Mesenteric fat pad (tissue), 1 donor: ENCODE results near the gene C6orf89. TPM values are rescaled to one million over a fixed set of nuclear protein-coding genes. Genes with fewer than 3 reads are reported as not detected.

Experiments used
- DNase-seq: peaks from one replicate; pipeline ENCODE4 v3.0.0-alpha.2; 2020; ENCODE audit warnings: low spot score
- total RNA-seq: library from RNA; stranded (reverse); fragmentation: NEBNext Ultra II Directional; extraction: Animal tissue kit (Norgen Biotek cat#: 25700); gene quantifications from one replicate; pipeline ENCODE4 v1.2.1, GENCODE V29; 2021
- donor health status: DM: yes; HTN: yes; CAD: no.

C6orf89 gene
- total RNA-seq, 1 donor from 2014 or later = 61.6 TPM

DNA sequence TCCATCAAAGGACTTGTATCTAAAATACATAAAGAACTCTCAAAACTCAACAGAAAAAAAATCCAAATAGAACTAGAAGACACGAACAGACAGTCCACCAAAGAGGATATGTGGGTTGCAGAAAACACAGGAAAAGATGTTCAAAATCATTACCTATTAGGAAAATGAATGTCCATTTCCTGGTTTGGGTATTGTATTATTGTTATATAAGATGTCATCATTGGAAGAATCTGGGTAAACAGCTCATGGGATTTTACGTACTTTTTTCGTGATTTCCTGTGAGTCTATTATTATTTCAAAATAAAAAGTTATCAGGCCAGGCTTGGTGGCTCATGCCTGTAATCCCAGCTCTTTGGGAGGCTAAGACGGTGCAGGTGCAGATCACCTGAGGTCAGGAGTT lies 59.5 kb downstream of the C6orf89 start:
- DNase-seq = no peak

DNA sequence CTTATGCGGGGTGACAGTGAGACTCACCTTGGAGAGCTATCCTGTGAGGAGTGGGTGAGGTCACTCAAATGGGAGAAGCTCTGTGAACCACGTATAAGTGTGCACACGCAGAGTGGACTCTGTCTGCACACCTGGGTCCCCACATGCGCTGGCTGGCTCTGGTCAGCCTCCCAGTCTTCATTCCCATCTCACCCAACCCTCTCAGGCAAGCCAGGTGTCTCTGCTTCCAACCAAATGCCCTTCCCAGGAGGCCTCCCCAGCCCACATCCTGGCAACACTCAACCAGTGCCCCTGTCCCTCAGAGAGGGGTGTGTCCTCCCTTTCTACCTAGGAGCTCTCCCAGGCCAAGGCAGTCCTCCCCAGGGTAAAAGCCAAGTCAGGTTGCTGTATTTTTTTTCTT lies 60.8 kb downstream of the C6orf89 start:
- DNase-seq = peak; percentile 82

DNA sequence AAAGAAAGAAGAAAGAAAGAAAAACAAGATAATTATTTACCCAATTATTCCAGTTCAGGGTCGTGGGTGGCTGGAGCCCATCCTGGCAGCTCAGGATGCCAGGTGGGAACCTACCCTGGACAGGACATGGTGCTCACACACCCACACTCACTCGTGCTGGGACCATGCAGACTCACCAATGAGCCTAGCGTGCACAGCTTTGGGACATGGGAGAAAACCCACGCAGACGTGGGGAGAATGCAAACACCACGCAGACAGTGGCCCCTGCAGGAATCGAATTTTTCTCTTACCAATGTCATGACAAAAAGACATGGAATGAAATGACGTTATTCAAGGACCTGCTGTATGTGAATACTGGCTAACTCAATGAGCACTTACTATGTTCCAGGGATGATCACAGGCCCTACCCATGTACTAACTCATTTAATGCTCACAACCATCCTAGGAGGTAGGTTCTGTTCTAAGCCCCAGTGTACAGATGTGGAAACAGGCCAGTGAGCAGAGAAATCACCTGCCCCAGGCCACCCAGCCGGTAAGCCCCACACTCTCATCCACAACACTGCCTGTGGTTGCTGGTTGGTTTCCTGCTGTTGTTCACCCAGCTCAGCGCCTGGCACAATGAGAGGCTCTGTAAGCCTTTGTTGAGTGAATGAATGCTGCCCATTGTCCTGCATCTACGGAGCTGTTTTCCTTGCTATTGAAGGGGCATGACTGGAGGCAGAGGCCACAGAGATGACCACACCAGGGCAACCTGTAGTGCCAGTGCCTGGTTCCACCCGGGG lies 62.0 kb downstream of the C6orf89 start:
- peak; percentile 60 for DNase-seq

DNA sequence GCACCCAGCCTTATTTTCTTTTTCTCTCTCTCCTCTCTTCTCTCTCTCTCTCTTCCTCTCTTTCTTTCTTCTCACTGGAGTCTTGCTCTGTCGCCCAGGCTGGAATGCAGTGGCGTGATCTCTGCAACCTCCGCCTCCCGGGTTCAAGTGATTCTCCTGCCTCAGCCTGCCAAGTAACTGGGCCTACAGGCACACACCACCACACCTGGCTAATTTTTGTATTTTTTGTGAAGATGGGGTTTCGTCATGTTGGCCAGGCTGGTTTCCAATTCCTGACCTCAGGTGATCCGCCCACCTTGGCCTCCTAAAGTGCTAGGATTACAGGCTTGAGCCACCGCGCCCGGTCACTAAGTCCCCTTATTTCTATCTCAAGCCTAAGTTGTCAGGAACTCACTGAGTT lies 63.3 kb downstream of the C6orf89 start:
- DNase-seq = peak; percentile 33

GRCh38 chr6:36949636-36950035 lies 63.9 kb downstream of the C6orf89 start:
- DNase-seq = no peak

DNA sequence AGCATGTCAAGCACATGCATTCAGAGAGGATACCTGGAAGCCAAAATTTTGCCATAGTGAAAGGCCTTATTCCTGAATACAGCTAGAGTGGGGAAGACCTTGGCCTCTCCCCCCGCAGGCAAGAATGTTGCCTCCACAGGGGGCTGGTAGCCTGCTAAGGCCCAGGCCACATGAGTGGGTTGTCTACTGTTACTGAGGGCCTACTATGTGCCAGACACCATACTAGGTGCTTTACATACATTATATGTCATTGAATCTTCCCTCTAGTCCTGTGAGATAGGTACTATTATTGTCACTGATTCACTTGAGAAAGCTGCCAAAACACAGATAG lies 68.1 kb downstream of the C6orf89 start:
- no peak for DNase-seq

DNA sequence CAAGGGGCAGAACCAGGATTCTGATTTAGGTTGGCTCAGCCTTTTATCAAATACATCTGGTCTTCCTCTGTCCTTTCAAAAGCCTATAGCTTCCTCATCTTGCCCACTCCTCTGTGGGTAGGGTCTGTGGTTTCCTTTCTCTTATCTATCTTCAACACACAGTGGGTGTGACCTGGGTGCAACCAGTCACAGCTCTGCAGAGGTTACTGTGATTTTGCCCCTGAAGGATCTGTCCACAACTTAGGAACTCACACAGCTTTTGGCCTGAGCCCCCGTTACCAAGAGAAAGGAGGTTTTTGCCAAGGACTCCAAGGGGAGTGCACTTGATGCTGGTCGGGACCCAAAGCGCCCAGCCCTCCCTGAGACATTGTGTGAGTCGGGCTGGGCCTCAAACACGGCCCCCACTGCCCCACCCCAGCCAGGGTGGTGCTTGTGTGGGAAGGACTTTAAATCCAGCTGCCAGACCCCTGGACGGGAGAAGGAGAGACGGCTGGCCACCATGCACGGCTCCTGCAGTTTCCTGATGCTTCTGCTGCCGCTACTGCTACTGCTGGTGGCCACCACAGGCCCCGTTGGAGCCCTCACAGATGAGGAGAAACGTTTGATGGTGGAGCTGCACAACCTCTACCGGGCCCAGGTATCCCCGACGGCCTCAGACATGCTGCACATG lies 68.6 kb downstream of the C6orf89 start, which contains the start of gene PI16:
Gene PI16 (plus strand): TSS at position 477 of the 670 bp plus-strand sequence. CDS start 23 bp downstream, at position 500.
- peak; percentile 64 for DNase-seq

DNA sequence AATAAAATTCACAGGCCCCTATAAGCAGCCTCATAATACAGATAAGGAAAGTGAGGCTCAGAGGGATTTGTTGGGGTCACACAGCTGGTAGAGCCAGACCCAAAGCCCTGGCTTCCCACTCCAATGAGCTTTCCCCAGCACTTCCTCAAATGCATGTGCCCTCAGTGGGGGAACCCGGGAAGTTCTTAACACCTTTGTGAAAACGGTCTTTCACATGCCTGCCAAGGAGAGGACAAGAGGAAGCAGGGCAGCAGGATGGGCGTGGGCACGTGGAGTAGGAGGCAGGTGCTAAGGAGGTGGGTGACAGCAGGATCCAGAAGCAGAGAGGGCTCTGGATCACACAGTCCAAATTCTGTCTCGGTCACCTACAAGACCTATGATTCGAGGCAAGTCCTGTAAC lies 69.4 kb downstream of the C6orf89 start:
- DNase-seq = peak; percentile 69

DNA sequence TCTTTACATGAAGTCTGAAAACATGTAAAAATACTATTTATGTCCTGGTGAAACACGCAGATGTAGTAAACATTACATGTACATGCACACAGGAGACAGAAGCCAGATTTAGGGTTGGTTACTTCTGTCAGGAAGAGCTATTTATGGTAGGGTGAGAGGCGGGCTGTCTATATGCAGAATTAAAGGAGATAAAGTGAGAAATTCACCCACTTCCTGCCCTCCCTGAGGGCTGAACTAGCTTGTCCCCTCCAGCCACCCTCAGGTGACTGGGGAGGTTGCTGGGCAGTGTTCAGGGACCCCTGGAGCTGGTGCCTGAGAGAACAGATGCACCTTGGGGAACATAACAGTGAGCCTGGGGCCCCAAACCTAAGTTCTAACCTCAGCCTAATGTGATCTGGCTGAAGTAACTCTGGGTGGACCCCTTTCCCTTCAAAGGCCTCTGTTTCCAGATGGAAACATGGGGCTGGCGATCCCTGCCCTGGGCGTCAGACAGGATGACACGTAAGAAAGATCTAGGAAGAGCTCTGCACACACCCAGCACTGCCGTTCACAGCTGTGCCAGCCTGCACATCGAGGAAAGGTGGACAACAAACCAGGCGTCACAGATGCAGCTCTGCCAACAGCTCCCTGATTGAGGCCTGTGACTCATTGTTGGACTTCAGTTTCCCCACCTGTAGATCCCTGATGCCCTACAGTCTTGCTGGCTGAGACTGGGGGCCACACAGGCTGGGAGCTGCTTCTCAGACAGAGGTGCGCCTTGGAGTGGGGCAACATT lies 70.1 kb downstream of the C6orf89 start:
- peak; percentile 77 for DNase-seq

- DNase-seq = no peak
These were observed 70.7 kb downstream of the C6orf89 start for GRCh38 chr6:36956446-36956820.

GRCh38 chr6:36957773-36958271 lies 72.1 kb downstream of the C6orf89 start:
- DNase-seq = peak; percentile 88

DNA sequence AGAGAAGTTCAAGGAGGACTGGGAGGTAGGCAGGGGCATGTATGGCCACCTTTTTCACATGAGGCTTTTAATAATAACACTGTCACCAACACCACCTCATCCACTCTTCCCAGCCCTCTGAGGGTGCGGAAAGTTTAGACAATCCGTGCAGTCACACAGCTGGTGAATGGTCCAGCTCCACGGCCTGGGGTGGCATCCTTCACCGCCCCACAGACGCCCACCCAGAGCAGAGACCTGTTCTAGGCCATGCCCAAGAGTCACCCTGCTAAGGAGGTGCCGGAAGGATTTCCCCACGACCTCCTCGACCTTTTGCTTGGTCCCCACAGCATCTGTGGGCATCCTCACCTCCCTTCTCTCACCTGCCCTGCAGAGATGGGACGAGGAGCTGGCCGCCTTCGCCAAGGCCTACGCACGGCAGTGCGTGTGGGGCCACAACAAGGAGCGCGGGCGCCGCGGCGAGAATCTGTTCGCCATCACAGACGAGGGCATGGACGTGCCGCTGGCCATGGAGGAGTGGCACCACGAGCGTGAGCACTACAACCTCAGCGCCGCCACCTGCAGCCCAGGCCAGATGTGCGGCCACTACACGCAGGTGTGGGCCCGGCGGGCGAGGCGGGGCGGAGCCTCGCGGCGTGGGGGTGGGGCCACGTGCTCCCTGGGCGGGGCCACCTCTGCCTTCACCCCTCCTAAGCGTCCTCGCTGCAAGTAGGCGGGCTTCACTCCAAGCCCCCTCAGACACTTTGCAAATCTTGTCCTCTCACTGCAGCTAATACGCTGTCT lies 73.2 kb downstream of the C6orf89 start:
- DNase-seq = peak; percentile 55

- peak; percentile 87 for DNase-seq
These were observed 74.0 kb downstream of the C6orf89 start for GRCh38 chr6:36959555-36960250.

- no peak for DNase-seq
These were observed 76.0 kb downstream of the C6orf89 start for GRCh38 chr6:36961441-36962435.

GRCh38 chr6:36962874-36963273 lies 77.1 kb downstream of the C6orf89 start:
- no peak for DNase-seq

DNA sequence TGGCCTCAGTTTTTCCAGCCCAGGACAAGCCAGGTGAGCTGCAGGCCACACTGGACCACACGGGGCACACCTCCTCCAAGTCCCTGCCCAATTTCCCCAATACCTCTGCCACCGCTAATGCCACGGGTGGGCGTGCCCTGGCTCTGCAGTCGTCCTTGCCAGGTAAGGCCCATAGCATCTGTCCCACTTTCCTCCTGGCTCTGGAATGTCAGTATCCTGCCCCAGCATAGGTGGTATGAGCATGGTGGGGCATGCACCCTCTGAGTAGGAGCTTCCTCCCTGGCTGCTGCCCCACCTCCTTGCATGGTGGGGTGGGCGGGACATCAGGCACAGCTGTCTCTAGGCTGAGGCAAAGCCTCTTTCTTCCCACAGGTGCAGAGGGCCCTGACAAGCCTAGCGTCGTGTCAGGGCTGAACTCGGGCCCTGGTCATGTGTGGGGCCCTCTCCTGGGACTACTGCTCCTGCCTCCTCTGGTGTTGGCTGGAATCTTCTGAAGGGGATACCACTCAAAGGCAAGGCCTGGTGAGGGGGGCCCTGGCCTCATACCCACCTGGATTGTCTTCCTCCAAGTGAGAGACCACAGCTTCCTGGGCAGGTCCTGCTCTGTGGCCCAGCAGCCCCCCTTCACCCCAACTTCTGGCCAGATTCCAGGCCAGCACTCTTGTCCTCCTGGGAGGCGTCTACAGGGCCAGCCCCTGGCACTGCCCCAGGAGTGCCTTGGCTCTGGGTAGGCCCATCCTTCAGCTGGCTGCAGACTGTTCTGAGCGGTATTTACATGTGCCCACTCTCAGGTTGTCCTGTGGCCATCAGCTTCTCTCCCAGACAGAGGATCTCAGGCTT lies 77.9 kb downstream of the C6orf89 start:
- DNase-seq = no peak

DNA sequence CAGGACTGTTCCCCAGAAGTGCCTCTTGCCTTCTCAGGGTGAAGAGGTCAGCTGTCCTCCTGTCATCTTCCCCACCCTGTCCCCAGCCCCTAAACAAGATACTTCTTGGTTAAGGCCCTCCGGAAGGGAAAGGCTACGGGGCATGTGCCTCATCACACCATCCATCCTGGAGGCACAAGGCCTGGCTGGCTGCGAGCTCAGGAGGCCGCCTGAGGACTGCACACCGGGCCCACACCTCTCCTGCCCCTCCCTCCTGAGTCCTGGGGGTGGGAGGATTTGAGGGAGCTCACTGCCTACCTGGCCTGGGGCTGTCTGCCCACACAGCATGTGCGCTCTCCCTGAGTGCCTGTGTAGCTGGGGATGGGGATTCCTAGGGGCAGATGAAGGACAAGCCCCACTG lies 78.6 kb downstream of the C6orf89 start:
- peak; percentile 41 for DNase-seq

DNA sequence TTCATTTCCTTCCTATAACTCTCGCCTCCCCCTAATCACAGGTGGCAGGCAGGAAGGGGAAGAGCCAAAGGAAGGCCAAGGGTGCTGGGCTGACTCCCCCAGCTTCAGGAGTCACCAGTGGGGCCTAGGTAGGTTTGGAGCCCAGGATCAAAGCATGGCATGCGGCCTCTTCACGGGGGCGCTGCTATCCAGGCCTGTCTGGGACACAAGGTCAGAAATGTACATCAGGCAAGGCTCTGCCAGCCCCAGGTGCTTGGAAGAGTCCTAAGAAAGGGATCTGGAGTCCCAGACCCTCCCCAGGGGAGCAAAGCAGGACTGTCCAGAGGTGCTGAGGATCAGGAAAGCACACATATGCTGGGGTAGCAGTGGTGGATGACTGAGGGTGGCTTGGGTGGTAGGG lies 79.2 kb downstream of the C6orf89 start:
- DNase-seq = no peak
